ENCODE data around the gene VSIG8.

VSIG8 gene

GRCh38 chr1:159829273-159829634 lies 33.2 kb downstream of the VSIG8 start:
- DNase-seq (ENCODE audit: low read depth in 2 of 2), result no peak

DNA sequence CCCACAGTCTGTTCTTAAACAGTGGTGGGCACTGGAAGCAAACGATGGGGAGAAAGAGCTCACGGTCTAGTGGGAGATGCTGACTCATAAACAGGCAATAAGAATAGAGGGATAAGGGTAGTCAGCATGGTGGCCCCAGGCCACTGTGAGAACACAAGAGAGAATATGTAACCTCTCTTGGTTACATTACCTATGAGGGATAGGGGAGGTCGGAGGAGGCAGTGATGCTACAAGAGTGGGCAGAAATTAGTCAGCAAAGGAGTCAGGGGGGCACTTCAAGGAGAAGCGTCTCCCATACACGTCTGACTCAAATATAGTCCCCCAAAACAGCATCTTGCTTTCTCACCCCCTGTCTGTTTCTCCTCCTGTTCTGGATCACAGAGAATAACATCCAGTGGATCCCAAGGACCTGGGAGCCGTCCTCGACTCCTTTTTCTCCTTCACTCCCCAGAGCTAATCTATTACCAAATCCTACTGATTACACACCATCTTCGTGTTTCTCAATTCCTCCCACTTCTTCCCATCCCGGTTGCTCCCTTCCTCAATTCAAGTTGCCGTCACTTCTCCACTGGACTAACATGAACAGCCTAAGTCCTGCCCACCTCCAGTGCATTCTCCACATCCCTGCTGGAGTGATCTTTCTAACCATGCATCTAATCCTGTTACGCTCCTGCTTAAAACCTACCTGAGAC lies 33.7 kb downstream of the VSIG8 start:
- no peak for DNase-seq (ENCODE audit: low read depth in 2 of 2)

DNA sequence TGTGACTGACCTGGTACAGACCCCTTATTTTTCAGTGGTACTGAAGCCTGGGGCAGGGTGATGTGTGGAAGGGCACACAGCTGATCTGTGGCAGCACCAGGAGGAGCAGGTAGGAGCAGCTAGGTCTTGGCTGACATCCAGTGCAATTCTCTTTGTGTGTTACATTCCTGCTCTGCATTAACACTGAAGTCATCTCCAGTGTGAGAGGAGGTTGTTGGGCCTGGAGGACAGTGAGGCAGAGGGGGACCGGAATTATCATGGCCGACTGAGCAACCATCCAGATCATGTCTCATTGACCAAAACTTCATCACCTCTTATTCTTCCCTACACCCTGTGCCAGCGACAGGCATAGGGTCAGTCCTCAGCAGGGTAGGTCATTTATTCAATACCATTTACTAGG lies 34.3 kb downstream of the VSIG8 start:
- DNase-seq (ENCODE audit: low read depth in 2 of 2), result no peak

- DNase-seq (ENCODE audit: low read depth in 2 of 2), result no peak
Measured at GRCh38 chr1:159827549-159827948, 34.9 kb downstream of the VSIG8 start.

DNA sequence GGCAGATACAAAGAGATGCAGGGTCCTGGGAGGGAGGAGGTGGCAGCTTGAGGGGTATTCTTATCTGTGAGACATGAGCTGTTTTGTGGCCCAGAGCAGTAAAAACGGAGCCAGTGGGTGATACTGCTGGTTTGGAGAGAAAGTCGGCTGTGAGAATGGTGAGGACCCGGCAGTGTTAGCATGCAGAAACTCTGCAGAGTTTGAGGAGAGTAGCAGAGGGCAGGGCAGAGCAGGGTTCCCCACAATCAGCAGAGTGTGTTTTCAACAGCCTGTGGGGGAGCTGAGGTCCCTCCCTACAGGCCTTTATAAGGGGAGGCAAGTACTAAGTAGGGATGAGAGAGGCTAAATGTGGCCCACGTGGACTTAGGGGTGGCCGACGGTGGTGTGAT lies 35.4 kb downstream of the VSIG8 start:
- DNase-seq (ENCODE audit: low read depth in 2 of 2), result no peak

- DNase-seq (ENCODE audit: low read depth in 2 of 2), result peak; percentile 45 to 46
Measured at GRCh38 chr1:159826441-159827101, 35.9 kb downstream of the VSIG8 start, which contains the start of gene SLAMF8. Gene SLAMF8, plus strand, starts transcription at chr1:159826873. Its CDS starts 26 bp downstream, at chr1:159826899.

DNA sequence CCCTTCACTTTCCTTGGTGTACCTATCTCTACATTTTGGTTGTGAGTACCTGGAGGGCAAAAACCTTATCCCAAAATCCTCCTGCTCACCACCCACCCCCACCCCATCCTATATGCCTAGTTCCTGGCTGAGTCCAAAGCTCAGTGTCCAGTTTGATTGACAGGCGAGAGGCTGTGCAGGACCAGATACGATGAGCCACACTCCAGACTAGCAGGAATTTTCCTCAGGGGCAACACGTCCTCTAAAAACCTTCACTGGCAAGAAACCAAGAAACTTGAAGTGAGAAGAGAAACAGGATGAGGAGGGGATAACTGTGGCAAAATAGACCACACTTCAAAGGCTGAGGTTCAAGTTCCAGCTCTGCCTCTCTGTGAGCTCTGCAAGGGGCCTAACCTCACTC lies 36.9 kb downstream of the VSIG8 start:
- DNase-seq (ENCODE audit: low read depth in 2 of 2), result no peak

- no peak for DNase-seq (ENCODE audit: low read depth in 2 of 2)
Measured at GRCh38 chr1:159823406-159823805, 39.1 kb downstream of the VSIG8 start.

GRCh38 chr1:159821171-159821867 lies 41.1 kb downstream of the VSIG8 start:
- DNase-seq (ENCODE audit: low read depth in 2 of 2), result no peak

- DNase-seq (ENCODE audit: low read depth in 2 of 2), result no peak
Measured at GRCh38 chr1:159817276-159818041, 45.0 kb downstream of the VSIG8 start.

DNA sequence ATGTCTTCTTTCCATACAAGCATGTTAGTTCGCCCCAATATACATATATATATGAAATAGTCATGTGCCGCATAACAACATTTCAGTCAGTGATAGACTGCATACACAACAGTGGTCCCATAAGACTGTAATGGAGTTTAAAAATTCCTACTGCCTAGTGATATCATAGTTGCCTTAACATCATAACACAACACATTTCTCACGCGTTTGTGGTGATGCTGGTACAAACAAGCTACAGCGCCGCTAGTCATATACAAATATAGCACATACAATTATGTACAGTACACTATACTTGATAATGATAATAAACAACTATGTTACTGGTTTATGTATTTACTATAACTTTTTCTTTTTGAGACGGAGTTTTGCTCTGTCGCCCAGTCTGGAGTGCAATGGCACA lies 46.5 kb downstream of the VSIG8 start:
- no peak for DNase-seq (ENCODE audit: low read depth in 2 of 2)

- no peak for DNase-seq (ENCODE audit: low read depth in 2 of 2)
Measured at GRCh38 chr1:159804924-159805323, 57.5 kb downstream of the VSIG8 start.

Data from stimulated activated CD8-positive, alpha-beta memory T cell treated with anti-CD3 and anti-CD28 coated beads, Interleukin-15, amount 100 ng/mL, for 4 hours (primary cell).